HG03354 (cell line): Measurements from ENCODE around the gene NAGK.
A peak's percentile ranks its signal among the peaks of the same experiment; 100 is the strongest.
"Not testable (repeated sequence)": the region's sequence is repeated elsewhere in the genome, so short reads cannot be mapped to it uniquely, and the experiment has no call there.

Experiments used
- ATAC-seq: cut with Tn5 transposase; IDR thresholded peaks from one replicate; pipeline ENCODE4 v1.9.1; 2021; ENCODE audit warnings: mild to moderate bottlenecking; ENCODE audit not compliant: unreplicated experiment, poor library complexity, severe bottlenecking

Gene NAGK

DNA sequence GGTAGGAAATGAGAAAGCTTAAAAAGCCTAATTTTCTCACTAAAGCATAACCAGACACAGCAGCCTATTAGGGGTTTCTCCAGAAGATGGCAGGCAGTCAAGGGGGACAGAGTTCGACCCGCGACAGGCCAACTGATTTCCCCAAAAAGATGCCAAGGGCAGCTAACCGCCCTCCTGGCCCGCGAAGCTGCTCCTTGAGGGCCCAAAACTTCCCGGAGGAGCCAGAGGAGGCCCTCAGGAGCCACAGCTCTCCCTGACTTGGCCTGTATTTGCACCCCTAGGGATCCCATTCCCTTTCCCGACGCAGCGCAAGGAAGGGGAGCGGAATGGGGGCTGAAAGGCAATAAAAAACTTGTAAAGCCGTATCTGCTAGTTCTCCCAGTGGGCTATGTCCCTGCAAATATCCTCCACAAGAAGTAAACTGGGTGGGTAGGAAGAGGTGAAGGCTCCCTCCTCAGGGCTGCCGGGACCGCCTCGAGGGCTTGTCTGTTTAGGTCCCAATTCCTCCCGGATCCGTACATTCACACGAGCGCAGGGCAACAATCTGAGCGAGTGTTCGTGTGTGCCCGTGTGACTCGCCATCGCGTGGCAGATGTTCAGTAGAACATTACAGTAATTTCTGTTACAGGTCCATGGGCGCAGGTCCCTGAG, 756 bp upstream of the NAGK start:
- ATAC-seq: no peak

DNA sequence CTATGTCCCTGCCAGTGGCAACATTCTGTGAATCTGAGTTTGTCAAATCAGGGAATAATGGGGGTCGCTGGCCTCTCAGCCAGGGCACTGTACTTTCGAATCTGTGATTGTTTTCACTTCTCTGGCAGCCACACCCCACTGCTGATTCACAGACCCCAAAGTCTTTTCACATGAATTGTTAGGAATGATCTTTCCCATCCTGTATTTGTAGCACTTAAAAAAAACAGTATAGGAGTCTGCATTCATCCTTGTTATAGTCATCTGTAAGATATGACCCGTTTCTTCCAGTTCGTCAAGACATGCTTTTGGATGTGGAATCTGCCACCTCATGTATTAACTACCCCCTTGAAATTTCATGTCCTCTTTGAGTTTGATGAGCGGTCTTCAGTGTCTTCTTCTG, 928 bp downstream of the NAGK start:
- no peak for ATAC-seq

DNA sequence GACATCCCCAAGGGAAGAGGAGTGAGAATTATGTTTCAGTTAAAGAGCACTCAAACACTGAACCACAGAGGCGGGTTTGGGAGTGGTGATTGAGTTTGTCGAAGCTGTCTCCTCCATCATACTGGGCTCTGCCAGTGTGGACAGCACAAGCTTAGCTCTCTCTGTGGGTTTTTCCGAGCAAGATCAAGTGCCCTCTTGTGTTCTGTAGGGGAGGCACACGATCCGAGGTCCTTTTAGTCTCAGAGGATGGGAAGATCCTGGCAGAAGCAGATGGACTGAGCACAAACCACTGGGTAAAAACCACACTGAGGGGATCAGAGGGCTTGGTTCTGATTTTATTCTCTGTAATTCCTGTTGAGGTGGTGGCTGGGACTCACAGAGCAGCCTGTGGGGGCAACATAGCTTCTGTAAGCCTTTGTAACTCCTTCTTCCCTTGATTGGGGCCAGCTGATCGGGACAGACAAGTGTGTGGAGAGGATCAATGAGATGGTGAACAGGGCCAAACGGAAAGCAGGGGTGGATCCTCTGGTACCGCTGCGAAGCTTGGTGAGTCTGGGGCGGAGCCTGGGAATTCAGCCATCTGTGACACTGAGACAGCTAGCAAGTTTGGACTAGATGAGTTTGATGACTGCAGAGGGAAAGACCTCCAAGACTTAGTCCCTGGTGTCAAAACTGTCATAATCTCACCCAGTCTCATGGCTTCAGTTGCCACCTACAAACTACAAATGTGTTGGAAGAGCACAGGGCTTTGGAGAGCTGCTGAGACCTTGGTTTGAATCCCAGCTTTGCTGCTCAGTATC, 2.0 kb downstream of the NAGK start:
- ATAC-seq: no peak

DNA sequence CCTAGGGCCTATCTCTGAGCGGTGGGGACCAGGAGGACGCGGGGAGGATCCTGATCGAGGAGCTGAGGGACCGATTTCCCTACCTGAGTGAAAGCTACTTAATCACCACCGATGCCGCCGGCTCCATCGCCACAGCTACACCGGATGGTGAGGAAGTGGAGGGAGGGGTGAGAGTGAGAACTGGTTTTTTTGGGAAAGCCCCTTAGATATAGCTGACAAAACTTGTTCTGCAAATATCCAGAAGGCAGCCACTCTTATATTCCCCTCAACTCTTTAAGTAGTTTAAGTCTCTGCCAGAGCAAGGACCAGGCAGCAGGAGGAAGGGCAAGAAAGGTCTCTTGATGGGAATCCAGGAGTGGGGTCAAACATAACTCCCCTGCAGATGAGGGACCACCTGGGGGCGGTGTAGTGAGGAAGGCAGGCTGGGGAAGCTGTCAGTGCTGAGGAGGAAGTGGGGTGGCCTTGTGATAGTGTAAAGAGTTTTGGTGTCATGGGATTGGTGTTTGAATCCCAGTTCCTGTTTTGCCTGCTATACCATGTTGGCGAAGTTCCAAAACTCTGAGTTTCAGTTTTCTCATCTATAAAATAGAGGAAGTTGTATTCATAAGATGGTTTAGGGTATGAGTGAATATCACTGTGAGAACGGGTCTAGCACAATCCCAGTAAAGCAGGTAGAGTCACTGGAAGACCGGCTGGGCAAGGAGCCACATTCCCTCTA, 3.4 kb downstream of the NAGK start:
- ATAC-seq: peak; percentile 45

DNA sequence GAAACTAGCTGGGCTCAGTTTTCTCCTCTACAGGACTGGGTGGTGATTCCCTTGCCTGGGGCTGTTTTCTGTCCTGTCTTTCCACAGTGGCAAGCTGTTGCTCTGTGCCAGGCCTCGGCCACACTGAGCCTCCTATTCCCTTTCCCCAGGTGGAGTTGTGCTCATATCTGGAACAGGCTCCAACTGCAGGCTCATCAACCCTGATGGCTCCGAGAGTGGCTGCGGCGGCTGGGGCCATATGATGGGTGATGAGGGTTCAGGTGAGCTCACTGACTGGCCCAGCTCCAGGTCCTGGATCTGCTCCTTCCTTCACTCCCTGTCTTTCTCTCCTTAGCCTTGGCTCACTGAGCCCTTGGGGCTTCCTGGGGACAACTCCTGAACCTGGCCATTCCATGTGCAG, 4.0 kb downstream of the NAGK start:
- ATAC-seq: no peak

DNA sequence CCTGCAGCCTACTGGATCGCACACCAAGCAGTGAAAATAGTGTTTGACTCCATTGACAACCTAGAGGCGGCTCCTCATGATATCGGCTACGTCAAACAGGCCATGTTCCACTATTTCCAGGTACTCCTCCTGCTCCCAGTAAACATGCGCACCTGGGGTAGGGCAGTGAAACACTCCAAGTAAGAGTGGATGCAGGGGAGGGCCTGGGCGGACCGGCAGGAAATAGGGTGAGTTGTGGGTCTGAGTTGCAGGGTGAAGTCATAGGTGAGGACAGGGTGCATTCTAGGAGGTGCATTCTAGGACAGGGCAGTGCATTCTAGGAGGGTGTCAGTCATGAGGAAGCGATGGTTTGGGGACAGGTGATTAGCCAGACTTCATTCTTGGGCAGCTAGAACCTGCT, 5.0 kb downstream of the NAGK start:
- no peak for ATAC-seq

DNA sequence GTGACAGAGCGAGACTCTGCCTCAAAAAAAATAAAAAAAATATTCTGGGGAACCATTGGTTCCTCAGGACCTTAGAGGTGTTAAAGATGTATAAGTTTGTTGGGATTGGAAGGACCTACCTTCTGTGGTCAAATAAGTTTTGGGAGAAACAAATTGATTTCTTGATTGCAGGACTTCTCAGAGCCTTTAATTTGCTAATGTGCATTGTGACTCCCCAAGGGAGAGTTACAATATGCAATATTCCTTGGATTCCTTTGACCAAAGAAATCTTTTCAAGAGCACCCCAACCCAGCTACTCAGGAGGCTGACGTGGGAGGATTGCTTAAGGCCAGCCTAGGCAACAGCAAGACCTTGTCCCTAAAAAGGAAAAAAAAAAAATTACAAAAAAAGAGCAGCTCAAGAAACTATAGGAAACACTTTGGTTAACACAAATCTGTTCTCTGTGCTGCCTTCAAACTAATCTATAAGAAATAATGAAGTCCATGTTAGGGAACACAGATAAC, 6.5 kb downstream of the NAGK start:
- no peak for ATAC-seq

DNA sequence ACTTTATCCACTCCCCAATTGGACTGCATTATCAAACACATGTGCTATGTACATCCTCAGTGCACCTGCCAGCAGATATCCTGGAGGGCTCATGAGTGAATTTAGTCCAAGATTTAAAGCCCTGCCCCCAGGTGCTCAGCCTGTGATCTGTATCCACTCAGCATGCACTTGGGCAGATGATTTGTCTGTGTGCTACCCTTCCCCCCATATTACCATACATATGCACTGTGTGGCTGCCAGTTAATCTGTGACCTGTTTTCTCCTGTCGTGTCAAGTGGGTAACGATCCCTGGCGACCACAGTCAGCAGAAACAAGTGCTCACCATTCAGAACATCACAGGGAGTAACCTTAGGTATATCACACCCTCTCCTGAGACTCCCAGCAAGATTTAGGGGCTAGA, 10.2 kb downstream of the NAGK start:
- no peak for ATAC-seq

DNA sequence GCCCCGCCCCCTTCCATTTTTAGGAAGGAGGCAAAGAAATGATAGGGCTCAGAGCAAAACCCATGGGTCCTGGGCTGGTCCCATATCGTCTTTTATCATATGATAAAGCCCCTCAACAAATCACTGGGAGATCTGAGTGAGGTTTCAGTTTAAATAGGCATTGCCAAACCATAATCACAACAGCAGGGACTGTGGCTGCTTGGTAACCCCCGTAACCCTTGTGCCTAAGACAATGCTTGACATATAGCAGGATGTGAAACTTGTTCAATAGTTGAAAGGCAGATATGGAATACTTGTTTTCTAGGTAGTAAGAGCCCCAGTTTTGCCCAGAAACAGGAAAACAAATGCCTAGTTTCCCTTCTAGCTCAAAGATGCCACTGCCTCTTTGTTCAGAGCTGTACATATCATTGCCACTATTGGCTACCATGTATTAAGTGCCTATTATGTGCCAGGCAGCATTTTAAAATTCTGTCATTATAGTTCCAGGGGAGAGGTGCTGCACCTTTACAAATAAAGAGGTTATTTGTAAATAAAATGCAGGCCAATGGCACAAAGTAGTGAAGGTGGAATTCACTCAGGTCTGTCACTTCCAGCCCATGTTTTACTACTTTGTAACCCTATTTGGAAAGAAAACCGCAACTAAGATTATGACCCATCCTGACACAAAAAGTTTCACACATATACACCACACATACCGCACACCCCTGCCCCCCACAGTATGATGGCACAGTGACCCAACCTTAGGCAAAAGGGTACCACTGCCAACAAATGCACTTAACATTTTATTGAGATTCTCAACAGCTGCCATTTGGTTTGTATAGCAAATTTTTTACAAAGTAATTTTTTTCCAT, 14.2 kb downstream of the NAGK start:
- ATAC-seq: no peak

DNA sequence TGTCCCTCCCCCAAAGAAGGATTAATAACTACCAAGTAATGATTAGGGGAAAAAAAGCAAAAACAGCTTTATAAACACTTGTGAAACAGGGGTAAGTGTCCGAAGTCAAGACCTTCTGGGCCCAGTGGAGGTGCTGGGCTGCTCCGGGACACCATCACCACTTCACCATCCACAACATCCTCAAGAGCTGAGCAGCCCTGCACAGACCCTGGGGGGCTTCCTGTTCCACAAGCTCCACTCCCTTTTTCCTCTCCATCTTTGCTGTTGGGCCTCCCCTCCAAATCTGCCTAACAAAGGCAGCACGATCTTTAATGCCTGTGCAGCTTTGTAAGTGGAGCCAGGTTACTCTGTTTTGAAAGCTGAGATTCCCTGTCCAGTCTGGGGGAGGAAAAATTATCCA, 14.8 kb downstream of the NAGK start:
- ATAC-seq: not testable (repeated sequence)

DNA sequence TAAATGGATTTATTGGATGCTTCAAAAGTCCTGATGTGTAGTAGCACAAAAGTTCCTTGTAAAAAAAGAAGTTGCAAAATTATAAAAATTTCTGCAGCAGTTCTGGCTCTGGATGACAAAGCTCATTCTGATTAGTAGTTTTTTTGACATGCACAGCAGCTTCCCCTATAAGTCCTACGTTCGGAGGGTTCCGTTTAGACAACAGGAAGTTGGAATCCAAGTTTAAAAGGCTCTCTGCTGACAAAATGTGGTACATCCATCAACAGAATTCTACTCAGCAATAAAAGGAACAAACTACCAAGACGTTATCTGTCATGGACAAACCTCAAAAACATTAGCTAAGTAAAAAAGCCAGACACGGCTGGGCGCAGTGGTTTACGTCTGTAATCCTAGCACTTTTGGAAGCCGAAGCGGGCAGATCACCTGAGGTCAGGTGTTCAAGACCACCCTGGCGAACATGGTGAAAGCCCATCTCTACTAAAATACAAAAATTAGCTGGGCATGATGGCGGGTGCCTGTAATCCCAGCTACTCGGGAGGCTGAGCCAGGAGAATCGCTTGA, 15.4 kb downstream of the NAGK start:
- ATAC-seq: not testable (repeated sequence)

DNA sequence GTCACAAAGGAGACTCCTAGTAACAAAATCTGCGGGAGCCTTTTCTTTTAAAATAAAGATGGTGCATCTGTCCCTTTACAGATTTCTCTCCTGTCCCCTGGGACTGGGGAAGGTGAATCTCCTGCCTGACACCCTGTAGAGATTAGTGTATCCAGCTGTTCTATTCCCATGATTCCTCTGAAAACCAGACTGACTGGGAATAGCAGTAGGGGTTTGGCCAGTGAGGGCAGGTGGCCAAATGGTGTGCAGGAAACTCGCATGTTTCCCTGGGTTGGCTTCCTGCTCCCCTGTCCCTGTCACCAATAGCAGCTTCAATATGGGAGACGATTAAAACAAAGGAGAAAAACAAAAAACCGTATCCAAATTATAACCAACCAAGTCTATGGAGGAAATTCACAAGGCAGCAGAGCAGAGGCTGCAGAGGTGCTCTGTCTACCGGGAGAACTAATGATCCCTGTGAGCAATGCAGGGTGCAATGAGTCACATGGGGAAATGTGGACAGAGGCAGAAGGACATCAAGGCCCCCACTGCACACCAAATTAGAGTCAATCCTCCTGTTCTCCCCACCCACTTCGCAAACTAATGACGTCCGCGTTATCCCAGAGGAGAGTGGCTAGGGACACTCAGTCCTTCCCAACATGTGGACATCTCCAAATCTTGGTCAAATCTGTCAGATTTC, 17.0 kb downstream of the NAGK start:
- ATAC-seq: not testable (repeated sequence)

DNA sequence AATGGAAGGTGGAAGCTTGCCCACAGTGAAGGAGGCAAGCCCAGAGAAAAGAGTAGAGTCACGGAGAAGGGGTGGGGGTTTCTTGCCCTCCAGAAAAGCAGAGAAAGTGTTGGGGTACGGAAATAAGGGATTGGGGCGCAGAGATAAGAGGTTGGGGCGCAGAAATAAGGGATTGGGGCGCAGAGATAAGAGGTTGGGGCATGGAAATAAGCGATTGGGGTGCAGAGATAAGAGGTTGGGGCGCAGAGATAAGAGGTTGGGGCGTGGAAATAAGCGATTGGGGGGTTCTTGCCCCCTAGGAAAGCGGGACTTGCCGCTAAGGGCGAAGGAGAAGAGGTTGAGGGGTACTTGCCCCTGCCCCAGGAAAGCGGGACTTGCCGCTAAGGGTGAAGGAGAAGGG, 21.0 kb downstream of the NAGK start:
- not testable (repeated sequence) for ATAC-seq

DNA sequence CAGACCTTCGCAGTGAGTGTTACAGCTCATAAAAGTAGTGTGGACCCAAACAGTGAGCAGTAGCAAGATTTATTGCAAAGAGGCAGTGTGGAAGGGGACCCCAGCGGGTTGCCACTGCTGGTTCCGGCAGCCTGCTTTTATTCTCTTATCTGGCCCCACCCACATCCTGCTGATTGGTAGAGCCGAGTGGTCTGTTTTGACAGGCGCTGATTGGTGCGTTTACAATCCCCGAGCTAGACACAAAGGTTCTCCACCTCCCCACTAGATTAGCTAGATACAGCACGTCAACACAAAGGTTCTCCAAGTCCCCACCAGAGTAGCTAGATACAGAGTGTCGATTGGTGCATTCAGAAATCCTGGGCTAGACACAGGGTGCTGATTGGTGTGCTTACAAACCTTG, 23.4 kb downstream of the NAGK start:
- ATAC-seq: not testable (repeated sequence)

DNA sequence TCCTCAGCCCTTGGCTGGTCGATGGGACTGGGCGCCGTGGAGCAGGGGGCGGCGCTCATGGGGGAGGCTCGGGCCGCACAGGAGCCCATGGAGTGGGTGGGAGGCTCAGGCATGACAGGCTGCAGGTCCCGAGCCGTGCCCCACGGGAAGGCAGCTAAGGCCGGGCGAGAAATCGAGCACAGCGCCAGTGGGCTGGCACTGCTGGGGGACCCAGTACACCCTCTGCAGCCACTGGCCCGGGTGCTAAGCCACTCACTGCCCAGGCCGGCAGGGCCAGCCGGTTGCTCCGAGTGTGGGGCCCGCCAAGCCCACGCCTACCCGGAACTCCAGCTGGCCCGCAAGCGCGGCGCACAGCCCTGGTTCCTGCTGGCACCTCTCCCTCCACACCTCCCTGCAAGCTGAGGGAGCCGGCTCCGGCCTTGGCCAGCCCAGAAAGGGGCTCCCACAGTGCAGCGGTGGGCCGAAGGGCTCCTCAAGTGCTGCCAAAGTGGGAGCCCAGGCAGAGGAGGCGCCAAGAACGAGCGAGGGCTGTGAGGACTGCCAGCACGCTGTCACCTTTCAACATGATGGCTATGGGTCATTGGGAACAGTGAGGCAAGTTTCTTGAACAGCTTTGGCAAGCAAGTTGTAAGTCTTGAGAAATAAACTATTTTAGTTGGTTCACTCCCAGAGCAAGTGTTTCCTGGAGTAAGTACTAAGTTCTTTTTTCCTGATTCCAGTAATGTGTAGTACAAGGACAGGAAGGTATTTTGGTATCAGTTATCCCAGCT, 24.2 kb downstream of the NAGK start:
- not testable (repeated sequence) for ATAC-seq

DNA sequence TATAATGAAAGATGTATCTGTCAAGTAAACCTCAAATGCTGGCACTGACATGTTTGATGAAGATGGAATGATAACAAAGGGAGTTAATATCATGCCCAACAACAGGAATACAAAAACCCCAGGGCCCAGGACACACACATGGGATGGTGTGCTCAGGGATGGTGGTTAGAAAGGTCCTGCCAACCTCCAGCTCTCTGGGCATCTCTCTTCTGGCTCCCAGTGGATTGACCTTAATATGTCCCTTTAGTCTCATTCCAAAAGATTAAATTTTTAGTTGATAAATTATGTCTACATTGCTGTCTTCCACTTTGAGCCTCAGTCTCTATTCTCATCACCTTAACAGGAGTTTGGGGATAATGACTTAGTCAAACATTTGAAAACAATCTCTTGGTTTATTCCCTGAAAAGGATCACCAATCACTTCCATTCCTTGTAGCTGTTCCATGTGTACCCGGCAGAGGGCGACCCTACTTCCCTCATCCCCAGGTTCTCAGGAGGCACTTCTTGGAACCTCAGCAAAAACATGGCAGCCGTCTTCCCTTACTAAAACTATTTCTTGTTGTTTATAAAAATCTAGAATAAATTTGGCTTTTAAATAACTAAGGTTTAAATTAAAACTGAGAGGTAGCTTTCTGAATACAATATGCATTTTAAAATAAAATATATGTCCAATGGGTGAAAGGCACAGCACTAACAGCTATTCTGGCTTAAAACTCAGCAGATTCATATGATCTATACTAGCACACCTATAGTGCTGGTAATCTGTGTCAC, 31.9 kb downstream of the NAGK start:
- peak; percentile 50 for ATAC-seq

DNA sequence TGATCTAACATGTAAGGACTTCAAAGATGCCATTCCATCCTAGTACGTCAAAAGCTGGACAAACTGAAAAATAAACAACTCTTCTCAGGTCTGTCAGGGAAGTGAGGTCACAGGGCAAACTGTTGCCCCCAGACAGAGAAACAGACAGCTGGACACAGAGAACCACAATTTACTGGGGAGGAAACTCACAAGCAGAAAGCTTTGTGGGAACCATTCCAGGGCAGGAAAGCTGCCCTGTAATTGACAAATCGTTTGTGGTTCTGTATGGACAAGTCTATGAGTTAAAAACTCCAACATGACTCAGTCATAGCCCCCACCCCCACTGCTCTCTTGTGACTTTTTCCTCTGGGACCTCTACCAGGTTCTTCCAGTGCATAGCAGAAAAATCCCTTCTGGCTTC, 33.2 kb downstream of the NAGK start:
- no peak for ATAC-seq
